GM12873 (cell line): ENCODE measurements around the gene ZNF407.

Experiments
- CTCF ChIP-seq: IDR thresholded peaks from 2 replicates; pipeline ENCODE4 v1.5.1; 2012; ENCODE audit warnings: low read depth, mild to moderate bottlenecking, moderate library complexity, low read length, control low read depth; ENCODE audit not compliant: insufficient read depth; ENCODE audit errors: missing control alignments

The ZNF407 gene

DNA sequence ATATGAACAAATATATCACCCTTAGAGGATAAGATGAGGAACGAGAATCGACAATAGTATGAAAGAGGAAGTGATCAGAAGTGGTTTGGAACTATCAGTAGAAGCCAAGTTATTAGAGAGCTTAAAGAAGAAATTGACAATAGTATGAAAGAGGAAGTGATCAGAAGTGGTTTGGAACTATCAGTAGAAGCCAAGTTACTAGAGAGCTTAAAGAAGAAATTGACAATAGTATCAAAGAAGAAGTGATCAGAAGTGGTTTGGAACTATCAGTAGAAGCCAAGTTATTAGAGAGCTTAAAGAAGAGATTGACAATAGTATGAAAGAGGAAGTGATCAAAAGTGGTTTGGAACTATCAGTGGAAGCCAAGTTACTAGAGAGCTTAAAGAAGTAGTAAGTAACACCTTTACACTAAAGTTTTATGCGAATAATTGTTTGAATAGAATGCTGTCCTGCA, 175.5 kb downstream of the ZNF407 start:
- no peak for TF ChIP-seq CTCF

- no peak for TF ChIP-seq CTCF
Observed at GRCh38 chr18:74774486-74774885, 176.8 kb downstream of the ZNF407 start.

GRCh38 chr18:74775239-74775638, 177.6 kb downstream of the ZNF407 start:
- no peak for TF ChIP-seq CTCF

- TF ChIP-seq CTCF: no peak
Observed at GRCh38 chr18:74778191-74778847, 180.6 kb downstream of the ZNF407 start.

DNA sequence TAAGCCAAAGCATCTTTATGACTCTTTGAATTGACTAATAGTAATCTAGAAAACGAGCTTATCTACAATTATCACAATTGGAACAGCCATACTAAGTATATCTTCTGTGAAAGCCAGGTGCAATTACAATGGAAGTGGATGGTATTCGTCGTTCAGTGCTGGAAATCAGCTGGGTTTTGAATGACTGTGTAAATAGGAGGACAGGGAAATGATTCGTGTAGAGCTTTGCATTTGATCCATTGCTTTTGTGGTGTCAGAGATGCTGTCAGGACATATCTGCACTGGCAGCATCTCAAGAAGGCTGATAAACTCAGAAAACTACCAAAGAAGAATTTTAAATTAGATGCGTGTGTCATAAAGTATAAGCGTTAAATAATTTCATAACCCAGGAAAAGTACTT, 187.1 kb downstream of the ZNF407 start:
- no peak for TF ChIP-seq CTCF

DNA sequence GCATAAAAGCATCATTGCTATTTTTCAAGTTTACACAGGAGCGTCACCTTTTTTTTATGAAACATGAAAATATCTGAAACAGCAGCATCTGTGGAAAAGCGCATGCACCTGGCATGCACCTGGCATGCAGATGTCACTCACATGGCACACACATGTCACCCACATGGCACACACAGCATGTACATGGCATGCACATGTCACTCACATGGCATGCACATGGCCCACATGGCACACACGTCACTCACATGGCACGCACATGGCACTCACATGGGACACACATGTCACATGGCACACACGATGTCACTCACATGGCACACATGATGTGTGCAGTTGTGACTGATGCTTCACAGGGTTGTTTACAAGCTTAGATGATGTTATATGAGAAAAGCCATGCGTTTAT, 188.0 kb downstream of the ZNF407 start:
- no peak for TF ChIP-seq CTCF

DNA sequence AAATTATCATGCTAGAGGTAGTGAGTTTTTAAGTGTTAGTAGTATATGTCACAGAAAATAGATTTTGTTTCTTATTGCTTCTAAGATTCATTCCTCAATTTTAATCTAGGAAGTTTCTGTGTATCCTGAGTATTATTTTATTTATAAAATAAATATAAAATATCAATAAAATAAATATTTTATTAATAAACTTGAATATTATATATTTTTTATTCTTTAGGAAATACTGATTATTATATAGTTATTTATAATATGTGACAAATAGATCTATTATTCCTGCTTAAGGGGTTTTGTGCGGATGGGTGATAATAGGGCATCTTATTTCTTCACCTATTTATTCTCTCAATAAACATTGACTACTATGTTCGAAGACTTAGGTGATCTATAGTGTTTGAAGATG, 191.0 kb downstream of the ZNF407 start:
- TF ChIP-seq CTCF: no peak
